Gastroesophageal sphincter (tissue), 4 donors: Measurements from ENCODE around the gene PRR18. TPM values are rescaled to one million over a fixed set of nuclear protein-coding genes. Genes with fewer than 3 reads are reported as not detected.
"Not testable (repeated sequence)": the region's sequence is repeated elsewhere in the genome, so short reads cannot be mapped to it uniquely, and the experiment has no call there.

Experiments used
- ATAC-seq: fragments of 150-250 bp; one replicate; pipeline ENCODE4 v1.9.1; 2016; ENCODE audit warnings: mild to moderate bottlenecking, moderate library complexity
- H3K27ac ChIP-seq, 4 donors: fragments of 200-600 bp; sonication (generic) in 3 of 4; 1 replicate in 3 of 4; 2 replicates in 1 of 4; pipeline ENCODE4 v1.5.1; 2016 to 2019
- H3K27me3 ChIP-seq: fragments of 200-600 bp; sonication (generic); one replicate; pipeline ENCODE4 v1.5.1; 2019
- H3K36me3 ChIP-seq, 2 donors: fragments of 200-600 bp; sonication (generic); one replicate each; pipeline ENCODE4 v1.5.1; 2019; ENCODE audit warnings: control low read depth in 1 of 2
- H3K4me1 ChIP-seq, 3 donors: fragments of 200-600 bp; sonication (generic); 1 replicate in 2 of 3; 2 replicates in 1 of 3; pipeline ENCODE4 v1.5.1; 2016 to 2019; ENCODE audit warnings: control low read depth in 2 of 3
- H3K4me3 ChIP-seq, 2 donors: fragments of 200-600 bp; sonication (generic); one replicate each; pipeline ENCODE4 v1.5.1; 2019; ENCODE audit warnings: mild to moderate bottlenecking in 1 of 2, moderate library complexity in 1 of 2
- H3K9me3 ChIP-seq, 3 donors: fragments of 200-600 bp; sonication (generic); one replicate each; pipeline ENCODE4 v1.5.1; 2017 to 2019; ENCODE audit warnings: control low read depth in 2 of 3
- CTCF ChIP-seq, 4 experiments: fragments of 200-600 bp in 2 of 4; fragments of 450-650 bp in 2 of 4; sonication (generic) in 1 of 4; IDR thresholded peaks; one replicate each; pipeline ENCODE4 v1.5.1; 2017 to 2019; ENCODE audit warnings: antibody characterized with exemption in 4 of 4, mild to moderate bottlenecking in 2 of 4, moderate library complexity in 2 of 4
- EP300 ChIP-seq: sonication (generic); formaldehyde crosslinking; IDR thresholded peaks from one replicate; pipeline ENCODE4 v1.6.1; 2017; ENCODE audit warnings: antibody characterized with exemption, mild to moderate bottlenecking
- POLR2A ChIP-seq, 2 donors: fragments of 450-650 bp; IDR thresholded peaks; one replicate each; pipeline ENCODE4 v1.6.1; 2017; ENCODE audit warnings: antibody characterized with exemption in 2 of 2, mild to moderate bottlenecking in 2 of 2, moderate library complexity in 1 of 2
- POLR2AphosphoS5 ChIP-seq: sonication (generic); formaldehyde crosslinking; IDR thresholded peaks from one replicate; pipeline ENCODE4 v1.6.1; 2017; ENCODE audit warnings: antibody characterized with exemption
- WGBS, 2 donors: methylation state at CpG; one replicate each; pipeline ENCODE4 v1.1.5; 2018; ENCODE audit warnings: low coverage in 1 of 2; 5-methylcytosine and 5-hydroxymethylcytosine counted together
- total RNA-seq, 4 donors: library from RNA; depleted of rRNA; stranded (reverse); fragments of >200 nt; gene quantifications; one replicate each; pipeline ENCODE4 v1.1.0, GENCODE V29; 2016

PRR18 gene
- total RNA-seq, 4 donors from 2014 or later: not detected

- WGBS, 2 donors: 81 to 94% methylated on average over 2 of the region's 3 CpGs
- no peak for ATAC-seq
These were observed 38.3 kb upstream of the PRR18 start for GRCh38 chr6:166346449-166346848.

GRCh38 chr6:166345672-166346071, 37.5 kb upstream of the PRR18 start:
- not testable (repeated sequence) for H3K27ac ChIP-seq, H3K4me3 ChIP-seq, ATAC-seq, H3K36me3 ChIP-seq, H3K9me3 ChIP-seq, H3K27me3 ChIP-seq
- WGBS, 2 donors: 53 to 76% methylated on average over 3 to 9 of the region's 9 CpGs
- H3K4me1 ChIP-seq: peaks cover 0 to 21% (median 6%) of the 10 kb centered on the region in 3 donors

More at GRCh38 chr6:166346449-166346848, 38.3 kb upstream of the PRR18 start:
- Histone ChIP-seq H3K27me3 (no peaks in the 10 kb centered on the region), H3K36me3 (no peaks in the 10 kb centered on the region), H3K9me3 (no peaks in the 10 kb centered on the region), H3K27ac (no peak overlapping the region), H3K4me3 (no peak overlapping the region), H3K4me1 (peaks cover 0 to 13% (median 1%) of the 10 kb centered on the region in 3 donors)
- TF ChIP-seq EP300 (no peak), POLR2A (IDR thresholded peaks at IDR 0.05) (no peak), POLR2AphosphoS5 (no peak), CTCF (IDR thresholded peaks at IDR 0.05) (no peak)

GRCh38 chr6:166344921-166345320, 36.7 kb upstream of the PRR18 start:
- H3K9me3 ChIP-seq, H3K36me3 ChIP-seq, H3K4me3 ChIP-seq, ATAC-seq, H3K27me3 ChIP-seq, H3K27ac ChIP-seq: not testable (repeated sequence)
- peaks cover 0 to 28% (median 14%) of the 10 kb centered on the region in 3 donors for H3K4me1 ChIP-seq
- WGBS, 2 donors: 86 to 89% methylated on average over 2 of the region's 2 CpGs

GRCh38 chr6:166344240-166344639, 36.0 kb upstream of the PRR18 start:
- Histone ChIP-seq H3K4me1 (peaks cover 0 to 35% (median 19%) of the 10 kb centered on the region in 3 donors), H3K36me3 (no peaks in the 10 kb centered on the region), H3K4me3 (no peak overlapping the region), H3K27ac (no peak overlapping the region), H3K9me3 (no peaks in the 10 kb centered on the region), H3K27me3 (no peaks in the 10 kb centered on the region)
- no peak for TF ChIP-seq POLR2AphosphoS5
- no peak for TF ChIP-seq CTCF (IDR thresholded peaks at IDR 0.05)
- TF ChIP-seq EP300: no peak
- TF ChIP-seq POLR2A (IDR thresholded peaks at IDR 0.05): no peak
- no peak for ATAC-seq
- 70 to 95% methylated on average over 2 to 7 of the region's 8 CpGs for WGBS, 2 donors

GRCh38 chr6:166343150-166343487, 34.9 kb upstream of the PRR18 start:
- no peak for ATAC-seq
- peak overlapping the region; percentile 93 to 99 for H3K4me3 ChIP-seq
- WGBS, 2 donors: 17 to 26% methylated on average over 3 of the region's 3 CpGs
- no peak for TF ChIP-seq POLR2A (IDR thresholded peaks at IDR 0.05)
- TF ChIP-seq CTCF (IDR thresholded peaks at IDR 0.05): no peak
- no peak for TF ChIP-seq POLR2AphosphoS5
- no peak for TF ChIP-seq EP300
- H3K9me3 ChIP-seq: no peaks in the 10 kb centered on the region
- H3K4me1 ChIP-seq: peaks cover 0 to 46% (median 19%) of the 10 kb centered on the region in 3 donors
- H3K27ac ChIP-seq: peak overlapping the region; percentile 66 to 95 (median 89)
- H3K27me3 ChIP-seq: no peaks in the 10 kb centered on the region
- H3K36me3 ChIP-seq: no peaks in the 10 kb centered on the region

- Histone ChIP-seq H3K36me3 (peaks cover 0 to 4% of the 10 kb centered on the region in 2 donors), H3K9me3 (no peaks in the 10 kb centered on the region), H3K27me3 (no peaks in the 10 kb centered on the region), H3K27ac (peak within 1 kb of the TSS; percentile 66 to 95 (median 89)), H3K4me3 (peak within 1 kb of the TSS; percentile 93 to 99), H3K4me1 (peaks cover 0 to 47% (median 19%) of the 10 kb centered on the region in 3 donors)
- TF ChIP-seq POLR2A (IDR thresholded peaks at IDR 0.05) (peak; percentile 85 to 89), POLR2AphosphoS5 (peak; percentile 93), CTCF (IDR thresholded peaks at IDR 0.05) (no peak)
- WGBS, 2 donors: 0% methylated on average over 2 of the region's 73 CpGs
- peak; percentile 94 for ATAC-seq
These were observed 34.4 kb upstream of the PRR18 start, which contains the start of gene SFT2D1 for GRCh38 chr6:166342349-166343149. Gene SFT2D1, minus strand, starts transcription at chr6:166342545. Its CDS starts 64 bp downstream, at chr6:166342481.
